ENCODE results near the gene CSTF3. TPM values are rescaled to one million over a fixed set of nuclear protein-coding genes. Genes with fewer than 3 reads are reported as not detected.
"Not testable (repeated sequence)": the region's sequence is repeated elsewhere in the genome, so short reads cannot be mapped to it uniquely, and the experiment has no call there.

CSTF3 gene
- total and polyA plus RNA-seq, 2 of the 4 experiments (the other 2 are of a cell fraction) = 14.5 to 23.4 TPM

DNA sequence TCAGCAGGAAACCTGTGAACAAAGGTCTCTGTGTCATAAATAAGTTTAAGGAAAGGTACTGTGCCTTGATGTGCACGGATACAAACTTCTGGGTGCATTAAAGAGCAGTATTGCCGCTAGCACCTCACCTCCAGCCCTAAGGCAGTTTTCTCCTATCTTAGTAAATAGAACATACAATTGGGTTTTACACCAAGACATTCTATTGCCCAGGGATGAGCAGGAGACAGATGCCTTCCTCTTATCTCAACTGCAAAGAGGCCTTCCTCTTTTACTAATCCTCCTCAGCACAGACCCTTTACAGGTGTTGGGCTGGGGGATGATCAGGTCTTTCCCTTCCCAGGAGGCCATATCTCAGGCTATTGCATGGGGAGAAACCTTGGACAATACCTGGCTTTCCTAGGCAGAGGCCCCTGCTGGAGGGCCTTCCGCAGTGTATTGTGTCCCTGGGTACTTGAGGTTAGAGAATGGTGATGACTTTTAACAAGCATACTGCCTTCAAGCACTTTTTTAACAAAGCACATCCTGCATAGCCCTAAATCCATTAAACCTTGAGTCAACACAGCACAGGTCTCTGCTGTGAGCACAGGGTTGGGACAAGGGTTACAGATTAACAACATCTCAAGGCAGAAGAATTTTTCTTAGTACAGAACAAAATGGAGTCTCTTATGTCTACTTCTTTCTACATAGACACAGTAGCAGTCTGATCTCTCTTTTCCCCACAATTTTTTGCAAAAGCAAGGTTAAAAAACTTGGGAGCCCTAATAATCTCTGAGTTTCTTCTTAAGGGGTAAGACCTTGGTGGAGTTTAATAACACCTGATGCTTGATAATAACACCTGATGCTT lies 111.5 kb downstream of the CSTF3 start:
- BruUV-seq (replicated peaks); H4K20me1 ChIP-seq (ENCODE audit: insufficient read depth, low read length); H2AFZ ChIP-seq (replicated peaks; ENCODE audit: low read length, poor library complexity); H2AK5ac ChIP-seq (ENCODE audit: low read depth, low read length); H3K9ac ChIP-seq (ENCODE audit: low read depth, low read length); H3K14ac ChIP-seq (replicated peaks; ENCODE audit: low read depth, low read length); H3K56ac ChIP-seq (ENCODE audit: extremely low read depth, insufficient read depth, low read length); H2BK5ac ChIP-seq (ENCODE audit: low read depth, low read length, poor library complexity, severe bottlenecking); H4K8ac ChIP-seq (ENCODE audit: low read depth in 2 of 2, low read length in 2 of 2); H2BK15ac ChIP-seq (ENCODE audit: low read depth, low read length); H3K4ac ChIP-seq (ENCODE audit: low read depth, low read length); H3K9me1 ChIP-seq (ENCODE audit: insufficient read depth, low read length); H2BK120ac ChIP-seq (ENCODE audit: low read depth, low read length); CTCF ChIA-PET; H4K91ac ChIP-seq (ENCODE audit: insufficient read depth, low read depth, low read length); H3K27me3 ChIP-seq (ENCODE audit: control insufficient read depth, insufficient read depth, low read length); H3K4me3 ChIP-seq (ENCODE audit: insufficient read depth, low read depth, low read length); H3K4me2 ChIP-seq (ENCODE audit: low read depth, low read length); H3K18ac ChIP-seq (ENCODE audit: low read depth, low read length); H2BK20ac ChIP-seq (ENCODE audit: low read depth, low read length); H3K27ac ChIP-seq (ENCODE audit: insufficient read depth, low read length); POLR2A ChIA-PET (ENCODE audit: unreplicated experiment); ATAC-seq (ENCODE audit: low read depth); dilution Hi-C loops (cut with HindIII; ENCODE audit: low sequenced_read_pairs, unreplicated experiment); H3K9me3 ChIP-seq (ENCODE audit: control insufficient read depth, insufficient read depth, low read length); H4K5ac ChIP-seq (ENCODE audit: low read depth, low read length); H2AK9ac ChIP-seq (replicated peaks; ENCODE audit: low read depth, low read length, poor library complexity); DNase-seq; H3K23ac ChIP-seq (ENCODE audit: low read depth, low read length); H3K4me1 ChIP-seq (ENCODE audit: control insufficient read depth, insufficient read depth, low read length): not testable (repeated sequence)
- peaks cover 10% of the 10 kb centered on the region for H3K36me3 ChIP-seq (ENCODE audit: control insufficient read depth, insufficient read depth, low read length)
- no CpG with 5 or more reads among the region's 3 CpGs for WGBS, 2 experiments (ENCODE audit: extremely low coverage in 2 of 2, insufficient read length in 1 of 2)
- H3K79me1 ChIP-seq (ENCODE audit: low read depth in 1 of 2, low read length in 2 of 2) = peaks cover 6 to 24% of the 10 kb centered on the region in 2 experiments; a peak in 2 of 4 replicates
- intact Hi-C loops (cut with micrococcal nuclease) (loop anchor here (5.0 kb wide), 1 partner anchor 152 kb away; no protein-coding TSS in a partner anchor), in situ Hi-C loops (cut with MboI; ENCODE audit: low sequenced_read_pairs) (loop anchor here (25.0 kb wide), 2 partner anchors 212 to 462 kb away; partner anchors contain the start of genes EIF3M and PRRG4)

DNA sequence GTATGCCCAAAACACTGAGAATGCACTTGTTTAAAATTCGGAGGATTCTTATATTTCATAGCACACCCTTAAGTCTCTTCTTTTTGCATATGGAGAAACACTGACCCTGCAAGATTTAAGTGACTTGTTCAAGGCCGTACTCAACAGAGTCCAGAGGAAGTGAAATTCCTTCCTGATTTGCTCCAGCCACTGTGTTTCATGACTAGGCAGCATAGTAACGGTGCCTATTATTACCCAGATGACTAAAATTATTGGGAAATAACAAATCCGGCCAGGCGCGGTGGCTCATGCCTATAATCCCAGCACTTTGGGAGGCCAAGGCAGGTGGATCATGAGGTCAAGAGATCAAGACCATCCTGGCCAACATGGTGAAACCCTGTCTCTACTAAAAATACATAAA lies 112.6 kb downstream of the CSTF3 start:
- Histone ChIP-seq H3K79me1 (ENCODE audit: low read depth in 1 of 2, low read length in 2 of 2) (peaks cover 13 to 30% of the 10 kb centered on the region in 2 experiments; a peak in 2 of 4 replicates), H3K36me3 (ENCODE audit: control insufficient read depth, insufficient read depth, low read length) (peaks cover 12% of the 10 kb centered on the region)
- H3K56ac ChIP-seq (ENCODE audit: extremely low read depth, insufficient read depth, low read length); H2BK20ac ChIP-seq (ENCODE audit: low read depth, low read length); H2BK5ac ChIP-seq (ENCODE audit: low read depth, low read length, poor library complexity, severe bottlenecking); H3K9me1 ChIP-seq (ENCODE audit: insufficient read depth, low read length); DNase-seq; H4K8ac ChIP-seq (ENCODE audit: low read depth in 2 of 2, low read length in 2 of 2); H2AK5ac ChIP-seq (ENCODE audit: low read depth, low read length); H2BK120ac ChIP-seq (ENCODE audit: low read depth, low read length); H2AK9ac ChIP-seq (replicated peaks; ENCODE audit: low read depth, low read length, poor library complexity); POLR2A ChIA-PET (ENCODE audit: unreplicated experiment); H3K4ac ChIP-seq (ENCODE audit: low read depth, low read length); H3K9me3 ChIP-seq (ENCODE audit: control insufficient read depth, insufficient read depth, low read length); in situ Hi-C loops (cut with MboI; ENCODE audit: low sequenced_read_pairs); H3K27me3 ChIP-seq (ENCODE audit: control insufficient read depth, insufficient read depth, low read length); H3K14ac ChIP-seq (replicated peaks; ENCODE audit: low read depth, low read length); H3K18ac ChIP-seq (ENCODE audit: low read depth, low read length); H2AFZ ChIP-seq (replicated peaks; ENCODE audit: low read length, poor library complexity); dilution Hi-C loops (cut with HindIII; ENCODE audit: low sequenced_read_pairs, unreplicated experiment); H4K91ac ChIP-seq (ENCODE audit: insufficient read depth, low read depth, low read length); H3K4me3 ChIP-seq (ENCODE audit: insufficient read depth, low read depth, low read length); intact Hi-C loops (cut with micrococcal nuclease); BruUV-seq (replicated peaks); H3K4me2 ChIP-seq (ENCODE audit: low read depth, low read length); H2BK15ac ChIP-seq (ENCODE audit: low read depth, low read length); H4K5ac ChIP-seq (ENCODE audit: low read depth, low read length); H3K4me1 ChIP-seq (ENCODE audit: control insufficient read depth, insufficient read depth, low read length); ATAC-seq (ENCODE audit: low read depth); H3K9ac ChIP-seq (ENCODE audit: low read depth, low read length); H3K23ac ChIP-seq (ENCODE audit: low read depth, low read length); H4K20me1 ChIP-seq (ENCODE audit: insufficient read depth, low read length); H3K27ac ChIP-seq (ENCODE audit: insufficient read depth, low read length): not testable (repeated sequence)
- no CpG with 5 or more reads among the region's 6 CpGs for WGBS, 2 experiments (ENCODE audit: extremely low coverage in 2 of 2, insufficient read length in 1 of 2)
- CTCF ChIA-PET = interaction anchor here (0.7 to 1.1 kb wide), 2 partner anchors 9 to 26 kb away, joined by 3 read pairs; no protein-coding TSS in a partner anchor
